NCI-H2171 (cell line): ENCODE results near the gene TTC12.

ENCODE experiments used
- DNase-seq: peaks from one replicate; lab custom pipeline; 2025; lab: John Stamatoyannopoulos, UW

TTC12 gene

DNA sequence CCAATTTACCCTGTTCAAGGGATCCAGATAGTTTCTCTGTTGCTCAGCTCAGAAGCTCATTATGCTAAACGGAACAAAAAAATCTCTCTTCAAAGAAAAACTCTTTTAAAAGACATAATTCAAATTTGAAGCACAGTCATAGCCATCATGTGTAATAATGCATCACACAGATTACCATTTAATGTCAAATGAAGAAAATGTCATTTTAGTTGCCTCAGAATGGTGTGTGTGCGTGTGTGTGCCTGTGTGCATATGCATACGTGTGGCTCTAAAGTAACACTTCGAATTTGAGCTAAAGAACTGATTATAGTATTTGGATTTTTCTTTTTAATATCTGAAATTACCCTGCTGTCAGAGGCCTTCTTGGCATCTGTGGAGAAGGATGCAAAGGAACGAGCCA, 9.9 kb downstream of the TTC12 start:
- DNase-seq = no peak

DNA sequence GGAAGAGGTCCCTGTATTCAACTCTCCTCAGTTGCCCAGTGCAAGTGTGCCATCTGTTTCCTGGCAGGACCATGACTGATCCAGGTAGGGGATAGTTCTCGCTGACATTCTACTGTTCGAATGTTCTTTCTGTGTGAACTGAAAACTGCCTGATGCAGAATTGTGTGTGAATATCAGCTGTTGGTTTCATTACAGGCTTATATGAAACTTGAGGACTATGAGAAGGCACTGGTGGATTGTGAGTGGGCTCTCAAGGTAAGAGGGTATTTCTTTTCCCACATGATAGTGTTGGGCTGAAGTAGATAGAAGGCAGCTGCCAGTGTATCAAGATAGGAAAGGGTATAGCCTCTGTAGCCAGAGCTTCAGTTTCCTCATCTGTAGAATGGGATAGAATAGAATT, 15.3 kb downstream of the TTC12 start:
- no peak for DNase-seq

DNA sequence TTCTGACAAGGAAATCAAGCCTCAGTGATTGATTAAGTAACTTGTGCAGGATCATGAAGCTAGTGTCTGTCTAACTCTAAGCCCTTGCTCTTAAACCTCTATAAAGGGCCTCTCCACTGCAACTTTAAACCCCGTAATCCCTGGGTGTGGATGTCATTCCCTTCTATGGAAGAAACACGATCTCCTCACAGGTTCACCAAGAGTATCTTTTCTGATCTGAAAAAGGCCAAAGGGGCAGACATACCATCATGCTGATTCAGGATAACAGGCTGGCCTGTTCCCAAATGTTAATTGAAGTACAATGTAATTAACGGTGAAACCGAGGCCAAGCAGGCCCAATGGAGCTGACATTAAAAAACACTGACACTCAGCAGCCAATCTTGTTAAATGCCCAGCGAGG, 17.1 kb downstream of the TTC12 start:
- DNase-seq = no peak

DNA sequence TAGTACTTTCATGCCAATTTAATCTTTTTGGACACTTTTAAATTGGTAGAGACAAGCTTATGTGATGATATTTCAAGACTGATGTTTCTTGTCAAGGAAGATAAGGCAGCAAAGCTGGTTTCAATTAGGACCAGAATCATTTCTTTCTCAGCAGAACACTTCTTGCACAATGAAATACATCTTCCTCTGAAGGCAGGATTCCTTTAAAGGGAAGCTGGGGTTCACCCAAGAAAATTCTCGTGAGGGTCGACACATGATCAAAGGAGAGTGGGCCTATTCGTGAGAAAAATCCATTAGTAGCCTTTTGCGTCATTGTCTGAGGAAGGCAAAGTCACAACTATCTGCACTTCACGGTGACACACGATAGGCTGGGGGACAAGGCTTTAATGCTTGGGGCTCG, 17.6 kb downstream of the TTC12 start:
- DNase-seq = no peak

DNA sequence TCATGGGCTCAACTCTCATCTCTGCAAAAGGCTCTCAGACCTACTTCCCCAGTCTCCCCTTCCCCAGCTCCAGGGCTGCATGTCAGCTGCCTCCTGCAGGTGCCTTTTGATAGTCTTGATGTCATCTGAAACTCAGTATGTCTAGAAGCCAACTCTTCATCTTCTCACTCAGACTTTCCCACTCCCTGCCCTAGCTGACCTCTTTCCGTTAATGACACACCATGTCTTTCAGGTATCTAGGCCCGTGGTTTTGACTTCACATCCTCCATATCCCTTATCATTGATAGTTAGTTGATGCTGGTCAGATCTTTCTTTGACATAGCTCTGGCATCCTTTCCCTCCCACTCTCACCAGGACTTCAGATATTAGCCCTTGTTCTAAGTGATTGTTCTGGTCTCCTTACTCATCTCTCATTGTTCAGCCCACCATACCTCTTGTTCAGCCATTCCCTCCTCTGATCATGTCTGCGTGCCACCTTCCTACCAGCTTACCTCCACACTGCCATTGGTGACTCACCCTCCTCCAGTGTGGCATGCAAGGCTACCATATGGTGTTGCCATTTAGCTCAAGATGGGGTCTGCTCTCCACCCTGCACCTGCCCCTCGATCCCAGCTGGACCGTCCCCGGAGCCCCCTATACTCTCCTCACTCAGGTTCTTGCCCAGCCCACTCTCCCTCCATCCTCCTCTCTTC, 18.4 kb downstream of the TTC12 start:
- DNase-seq = no peak

DNA sequence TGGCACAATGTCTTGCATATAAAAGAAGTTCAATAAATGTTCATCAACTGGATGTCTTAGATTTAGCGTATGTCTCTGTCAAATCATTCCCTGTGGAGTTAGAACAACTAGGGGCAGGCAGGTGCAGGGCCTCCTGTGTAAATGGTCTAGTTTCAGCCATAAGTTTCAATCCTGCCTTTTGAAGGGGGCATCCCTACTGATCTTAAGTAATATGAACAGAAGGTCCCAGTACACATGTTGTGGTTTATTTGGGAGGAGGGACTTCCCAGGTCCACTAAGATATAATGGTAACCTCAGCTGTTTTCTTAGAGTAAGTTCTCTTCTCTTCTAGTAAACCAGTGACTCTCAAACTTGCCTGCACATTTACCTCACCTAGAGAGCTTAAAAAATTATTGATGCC, 19.8 kb downstream of the TTC12 start:
- DNase-seq = no peak

DNA sequence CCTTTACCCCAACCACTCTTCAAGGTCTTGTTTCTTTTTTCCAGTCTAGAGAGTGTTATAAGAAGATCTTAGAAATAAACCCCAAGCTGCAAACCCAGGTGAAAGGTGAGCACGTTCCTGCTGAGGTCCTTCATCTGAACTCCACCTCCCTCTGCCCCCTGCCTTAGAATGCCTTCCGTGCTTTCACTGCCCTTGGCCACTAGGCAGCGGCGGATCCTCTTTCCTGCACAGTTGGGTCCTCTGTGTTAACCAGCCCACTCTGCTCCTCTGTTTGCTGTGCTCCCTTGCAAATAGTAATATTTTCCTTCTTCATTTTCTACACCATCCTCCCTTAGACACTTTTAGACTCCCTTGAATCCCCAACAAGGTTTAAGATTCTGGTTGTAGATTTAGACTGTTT, 24.3 kb downstream of the TTC12 start:
- DNase-seq = no peak

DNA sequence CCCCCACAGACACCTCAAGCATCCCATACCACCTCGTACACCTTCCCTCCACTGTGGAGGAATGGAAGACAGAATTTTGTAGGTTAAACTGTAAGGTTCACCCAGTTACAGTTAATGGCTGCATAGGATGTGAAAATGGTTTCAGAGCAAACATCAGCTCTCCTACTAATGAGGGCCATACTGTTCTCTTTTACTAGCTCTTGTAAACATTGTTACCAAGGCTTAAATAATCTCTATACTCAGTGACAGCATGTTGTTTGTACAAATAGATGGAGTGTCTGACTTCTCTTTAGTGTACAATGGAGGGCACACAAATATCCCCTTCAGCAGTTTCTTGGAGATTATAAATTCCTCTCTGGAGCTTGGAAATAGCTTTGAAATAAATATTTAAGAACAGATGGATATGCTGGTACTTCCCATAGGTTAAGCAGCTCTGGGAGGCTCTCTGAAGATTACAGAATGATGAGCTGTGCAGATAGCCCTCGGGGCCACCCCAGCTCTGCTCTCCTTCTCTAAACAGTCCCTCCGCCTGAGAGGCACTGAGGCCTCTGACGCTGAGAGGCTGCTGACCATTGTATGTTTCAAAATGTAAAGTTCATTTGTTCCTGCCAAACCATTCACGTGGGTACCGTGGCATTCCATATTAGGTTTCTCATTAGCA, 25.7 kb downstream of the TTC12 start:
- no peak for DNase-seq

DNA sequence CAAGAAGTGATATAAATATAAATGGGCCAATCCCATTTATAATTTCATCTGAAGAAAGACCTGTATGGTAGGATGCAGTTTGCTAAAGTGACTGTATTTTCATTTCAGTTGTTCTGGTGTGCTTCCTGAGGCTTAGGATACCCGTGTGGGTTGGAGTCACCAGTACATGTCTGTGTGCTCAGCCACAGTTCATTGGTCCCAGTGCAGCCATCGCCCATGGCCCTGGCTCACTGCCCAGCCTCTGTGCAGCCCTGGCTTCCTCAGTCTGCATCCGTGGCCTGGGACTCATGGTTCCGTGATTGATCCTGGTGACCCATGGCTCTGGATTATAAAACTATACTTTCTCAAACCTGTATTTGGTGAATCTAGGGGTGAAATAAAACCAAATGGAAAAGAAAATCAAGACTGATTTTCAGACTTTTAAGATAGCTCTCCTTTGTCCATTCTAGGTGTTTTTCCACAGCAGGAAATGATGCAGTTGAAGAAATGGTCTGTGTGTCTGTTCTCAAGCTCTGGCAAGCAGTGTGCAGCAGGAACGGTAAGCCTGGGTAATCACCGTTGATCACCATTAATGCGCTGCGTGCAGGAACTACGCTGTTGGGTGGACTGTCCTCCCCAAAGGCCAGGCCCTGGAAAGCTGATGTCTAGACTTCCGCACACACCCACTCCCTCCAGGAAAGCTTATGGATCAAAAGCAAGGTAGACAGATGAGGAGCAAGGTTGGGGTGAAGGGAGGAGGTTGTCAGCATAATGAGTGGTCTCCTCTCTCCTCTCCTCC, 27.2 kb downstream of the TTC12 start:
- DNase-seq = no peak

DNA sequence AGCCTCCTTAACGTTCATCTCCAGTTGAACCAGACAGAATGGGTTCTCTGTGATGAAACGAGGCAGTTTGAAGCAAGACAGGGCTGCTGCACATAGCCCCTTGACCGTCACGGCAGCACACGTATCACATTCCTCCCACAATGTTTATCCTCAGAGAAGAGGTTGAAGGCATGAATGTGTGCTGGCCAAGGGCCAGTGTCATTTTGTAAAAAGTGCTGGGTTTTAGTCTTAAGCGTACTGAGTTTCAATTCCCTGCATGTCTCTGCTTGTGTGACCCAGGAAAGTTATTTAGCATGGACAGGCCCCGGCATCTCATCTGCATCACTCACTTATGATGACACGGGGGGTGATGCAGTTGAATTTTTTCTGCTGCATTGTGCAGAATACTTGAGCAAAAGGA, 31.6 kb downstream of the TTC12 start:
- no peak for DNase-seq

DNA sequence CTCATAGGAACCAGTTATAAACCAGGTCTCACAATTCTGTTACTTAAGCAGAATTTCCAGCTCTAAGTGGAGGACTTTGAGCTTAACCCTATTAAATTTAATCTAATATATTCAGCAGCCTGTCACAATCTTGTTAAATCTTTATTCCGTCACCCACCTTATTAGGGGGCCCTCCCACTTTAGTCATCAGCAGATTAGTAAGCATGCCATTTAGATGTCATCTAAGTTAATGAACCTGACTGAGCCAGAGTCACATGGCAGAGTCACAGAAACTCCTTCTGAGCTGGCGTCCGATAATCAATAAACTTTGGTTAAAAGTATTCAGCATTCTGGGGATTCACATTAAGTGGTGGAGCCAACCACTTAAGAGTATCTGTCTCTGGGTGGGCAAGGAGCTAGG, 35.1 kb downstream of the TTC12 start:
- no peak for DNase-seq

DNA sequence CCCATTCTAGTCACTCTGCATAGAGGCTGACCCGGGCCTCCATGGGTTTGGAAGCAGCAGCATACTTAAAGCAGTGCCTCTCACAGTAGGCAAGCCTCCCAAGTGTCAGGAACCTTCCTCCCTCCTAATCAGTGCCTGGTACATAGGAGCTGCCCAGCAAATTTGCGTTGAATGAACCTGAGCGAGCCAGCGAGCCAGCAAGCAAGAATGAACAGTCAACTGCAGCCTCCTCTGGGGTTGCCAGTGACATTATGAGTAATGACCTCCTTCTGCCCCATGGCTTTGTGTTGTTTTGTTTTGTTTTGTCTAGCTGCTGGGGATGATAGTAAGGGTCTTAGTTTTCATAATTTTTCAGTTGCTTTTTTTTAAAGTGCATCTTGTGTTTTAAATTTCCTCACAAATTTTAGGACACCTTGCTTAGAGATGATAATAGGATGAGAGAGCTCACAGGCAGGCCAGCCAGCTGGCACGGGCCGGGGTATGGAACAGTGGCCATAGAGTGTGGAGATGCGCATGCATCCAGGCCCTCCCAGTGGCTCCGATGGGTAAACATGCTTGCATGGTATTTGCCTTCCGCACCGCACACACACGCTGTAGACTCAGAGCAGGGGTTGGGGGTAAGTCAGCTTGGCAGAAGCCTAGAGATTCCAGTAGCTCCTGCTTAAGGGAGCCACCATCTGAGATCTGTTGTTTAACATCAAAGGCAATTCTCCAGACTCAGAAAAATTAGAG, 36.1 kb downstream of the TTC12 start:
- no peak for DNase-seq

DNA sequence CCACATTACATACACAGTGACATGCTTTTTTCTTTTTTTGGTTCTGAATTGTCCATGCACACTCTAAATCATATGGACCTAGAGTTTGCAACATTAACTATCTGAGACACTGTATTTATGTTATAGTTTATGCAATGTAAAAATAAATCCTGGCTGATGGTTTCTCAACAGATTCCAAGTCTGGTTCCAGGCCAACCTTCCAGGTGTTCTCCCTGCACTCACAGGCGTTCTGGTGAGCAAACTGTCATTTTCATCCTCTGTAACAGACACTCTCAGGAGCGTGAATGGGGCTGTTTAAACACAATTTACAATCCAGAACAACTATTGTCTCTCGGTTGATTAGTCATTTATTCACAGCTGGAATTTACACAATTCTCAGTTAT, 36.7 kb downstream of the TTC12 start:
- DNase-seq = peak; percentile 64

DNA sequence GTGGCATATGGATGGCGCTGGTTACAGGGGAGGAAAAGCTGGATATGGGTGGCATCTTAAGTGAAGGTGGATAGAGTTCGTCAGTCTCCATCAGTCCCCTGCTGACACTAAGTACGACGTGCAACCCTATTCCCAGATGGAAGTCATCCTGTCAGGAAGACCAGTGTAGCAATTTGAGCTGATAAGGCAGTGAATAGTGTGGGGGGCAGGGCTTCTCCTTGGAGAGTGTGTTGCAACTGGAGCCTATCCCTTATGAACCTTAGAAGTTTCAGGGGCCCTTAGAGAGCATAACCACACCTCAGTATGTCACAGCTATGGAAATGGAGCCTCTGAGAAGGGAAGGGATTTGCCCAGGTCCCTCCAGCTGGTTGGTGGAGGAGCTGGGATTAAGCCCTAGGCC, 37.1 kb downstream of the TTC12 start:
- DNase-seq = peak; percentile 64

DNA sequence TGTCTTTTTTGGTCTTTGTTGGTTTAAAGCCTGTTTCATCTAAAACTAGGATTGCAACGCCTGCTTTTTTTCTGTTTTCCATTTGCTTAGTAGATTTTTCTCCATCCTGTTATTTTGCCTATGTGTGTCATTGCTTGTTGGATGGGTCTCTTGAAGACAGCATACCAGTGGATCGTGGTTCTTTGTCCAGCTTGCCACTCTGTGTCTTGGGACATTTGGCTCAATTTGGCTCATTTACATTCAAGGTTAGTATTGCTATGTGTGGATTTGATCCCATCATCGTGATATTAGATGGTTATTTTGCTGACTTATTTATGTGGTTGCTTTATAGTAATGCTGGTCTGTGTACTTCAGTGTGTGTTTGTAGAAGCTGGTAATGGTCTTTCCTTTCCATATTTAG, 41.8 kb downstream of the TTC12 start:
- DNase-seq = no peak

DNA sequence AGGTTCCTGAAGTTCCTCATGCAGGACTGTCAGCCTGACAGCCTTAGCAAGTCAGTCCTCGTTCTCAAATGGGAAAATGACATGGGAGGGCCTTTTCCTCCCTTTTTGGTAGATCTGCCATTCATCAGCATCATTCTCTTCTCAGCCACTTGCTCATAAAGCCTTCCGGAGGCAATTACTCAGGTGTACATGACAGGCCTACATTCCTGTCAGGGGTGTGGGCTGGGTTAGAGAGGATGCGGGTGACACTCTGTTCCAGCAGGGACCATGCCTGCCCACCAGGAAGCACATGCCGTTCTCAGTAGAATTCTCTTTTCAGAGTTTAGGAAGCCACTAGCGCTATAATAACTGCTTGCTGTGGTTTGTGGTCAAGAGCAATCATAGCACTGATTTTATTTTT, 49.0 kb downstream of the TTC12 start:
- DNase-seq = no peak

DNA sequence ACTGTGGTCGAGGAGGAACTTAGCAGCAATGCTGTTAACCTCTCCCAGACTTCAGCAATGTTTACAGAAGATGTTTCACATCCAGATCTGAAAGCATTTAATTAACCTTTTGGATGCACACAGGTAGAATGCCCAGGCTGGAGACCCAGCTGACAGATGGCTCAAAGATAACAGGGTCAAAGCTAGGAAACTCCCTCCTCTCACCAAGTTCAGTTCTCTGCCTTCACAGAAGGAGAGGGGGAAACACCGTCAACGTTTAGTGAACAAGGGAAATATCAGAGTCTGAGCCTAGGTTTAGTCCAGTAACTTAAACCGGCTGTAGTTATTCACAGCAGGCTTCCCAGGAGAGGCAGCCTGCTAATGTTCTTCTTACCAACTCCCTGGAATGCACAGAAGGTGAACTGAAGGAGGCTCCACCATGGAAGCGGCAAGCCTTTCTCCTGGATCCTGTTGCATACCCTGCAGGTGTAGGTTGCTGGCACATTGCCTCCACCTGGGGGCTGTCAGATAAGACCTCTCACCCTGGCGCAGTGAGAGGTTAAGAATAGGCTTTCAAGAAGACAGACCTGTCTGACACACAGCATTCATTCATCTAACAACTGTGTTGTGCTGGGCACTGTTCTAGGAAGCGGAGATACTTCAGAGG, 49.7 kb downstream of the TTC12 start:
- DNase-seq = no peak

DNA sequence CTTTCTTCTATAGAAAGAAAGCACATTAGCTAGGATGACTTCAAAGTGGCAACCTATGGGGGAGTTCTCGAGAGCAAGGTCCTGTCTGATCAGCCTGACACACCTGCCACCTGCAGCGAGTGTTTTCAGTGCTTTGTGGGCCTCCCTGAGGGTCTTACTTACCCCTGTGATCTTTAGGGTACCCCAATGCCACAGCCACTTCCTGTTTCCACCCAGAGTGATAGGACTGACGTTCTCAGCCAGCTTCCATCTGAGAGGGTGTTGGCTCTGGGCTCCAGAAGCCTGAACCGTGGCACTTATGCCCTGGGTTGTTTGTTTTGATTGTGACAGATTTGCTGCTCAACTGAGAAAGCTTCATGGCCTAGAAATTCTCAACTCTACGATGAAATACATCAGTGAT, 51.5 kb downstream of the TTC12 start:
- DNase-seq = no peak

DNA sequence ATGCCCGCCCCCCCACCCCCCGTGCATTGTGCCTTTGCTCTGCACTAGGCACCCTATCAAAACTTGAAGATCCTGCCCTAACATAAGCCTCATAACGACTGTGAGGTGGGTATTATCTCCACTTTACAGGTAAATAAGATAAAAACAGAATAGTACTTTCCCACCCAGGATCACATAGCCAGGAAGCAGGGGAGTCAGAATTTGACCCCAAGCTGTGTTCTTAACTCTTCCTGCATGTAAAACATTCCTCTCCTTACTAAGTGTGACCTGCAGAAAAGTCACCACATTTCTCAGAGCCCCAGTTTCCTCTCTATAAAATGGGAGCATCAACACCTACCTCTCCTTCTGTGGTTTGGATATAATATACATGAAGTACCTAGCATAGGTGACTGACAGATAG, 55.0 kb downstream of the TTC12 start:
- DNase-seq = no peak

DNA sequence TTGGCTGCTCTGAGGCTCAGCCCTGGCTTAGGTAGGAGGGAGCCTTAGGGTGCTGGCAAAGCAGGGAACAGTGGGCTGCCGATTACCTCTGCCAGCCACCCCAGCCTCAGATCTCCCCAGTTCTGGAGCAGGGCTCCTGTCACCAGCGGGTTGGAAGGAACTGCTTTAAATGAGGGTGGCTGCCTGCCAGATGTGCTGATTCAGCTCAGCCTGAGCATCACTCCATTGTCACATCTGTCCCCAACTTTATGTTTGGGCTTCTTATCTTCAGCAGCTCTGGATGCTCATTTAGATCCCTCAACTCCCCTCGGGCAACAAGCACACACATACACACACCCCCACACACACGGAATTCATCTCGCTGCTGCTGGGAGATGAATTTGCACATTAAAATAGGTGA, 56.3 kb downstream of the TTC12 start:
- DNase-seq = no peak

DNA sequence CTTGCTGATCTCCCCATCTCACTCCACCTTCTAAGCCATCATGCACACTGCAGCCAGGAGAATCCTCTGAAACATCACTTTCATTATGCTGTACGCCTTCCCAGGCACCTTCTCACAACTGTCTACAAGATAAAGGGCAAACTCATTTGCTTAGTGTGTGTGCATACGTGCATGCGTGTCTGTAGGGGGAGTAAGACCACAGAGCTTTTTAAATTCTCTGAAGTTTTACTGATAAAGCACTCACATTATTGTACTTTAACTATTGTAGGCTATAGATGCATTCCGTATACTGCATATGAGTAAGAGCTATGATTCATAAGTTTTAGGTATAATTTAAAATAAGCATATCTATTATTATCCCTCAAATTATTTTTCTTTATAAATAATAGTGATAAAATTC, 57.9 kb downstream of the TTC12 start:
- DNase-seq = no peak

DNA sequence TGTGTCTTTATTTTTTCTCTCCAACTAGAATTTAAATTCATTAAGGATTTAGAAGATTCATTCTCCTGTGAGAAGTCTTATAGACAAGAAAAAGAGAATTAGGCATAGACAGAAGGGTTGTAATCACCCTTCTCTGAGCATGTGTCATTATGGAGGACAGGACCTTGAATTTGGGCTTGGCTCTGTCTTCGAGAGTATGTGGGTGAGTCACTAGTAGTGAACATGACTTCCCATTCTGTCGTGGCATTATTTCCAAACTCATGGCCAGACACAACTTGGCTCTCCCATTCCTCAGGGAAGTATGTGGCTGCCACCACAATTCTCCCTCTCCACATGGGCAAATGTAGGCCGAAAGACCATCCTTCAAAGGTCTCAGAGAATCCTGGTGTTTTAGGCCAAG, 58.9 kb downstream of the TTC12 start:
- no peak for DNase-seq
